Omental fat pad (tissue), 4 donors: Measurements from ENCODE around the gene MMP15. TPM values are rescaled to one million over a fixed set of nuclear protein-coding genes. Genes with fewer than 3 reads are reported as not detected.

Experiments used
- ATAC-seq: fragments of 150-250 bp; one replicate; pipeline ENCODE4 v1.9.1; 2016; ENCODE audit warnings: mild to moderate bottlenecking, moderate library complexity; ENCODE audit not compliant: low FRiP score
- DNase-seq: peaks from one replicate; pipeline ENCODE4 v3.0.0-alpha.2; 2019; ENCODE audit warnings: low spot score
- total RNA-seq, 4 donors: library from RNA; depleted of rRNA; stranded (reverse); fragments of >200 nt; gene quantifications; one replicate each; pipeline ENCODE4 v1.1.0, GENCODE V29; 2016
- TF ChIP-seq, protein P1 (sequence below), 3 donors: fragments of 450-650 bp; IDR thresholded peaks; one replicate each; pipeline ENCODE4 v1.5.1; 2016 to 2017; ENCODE audit warnings: antibody characterized with exemption in 3 of 3, mild to moderate bottlenecking in 3 of 3, moderate library complexity in 2 of 3

MMP15 gene
- total RNA-seq, 4 donors from 2014 or later: 5.5 to 15.2 (median 14.4) TPM

DNA sequence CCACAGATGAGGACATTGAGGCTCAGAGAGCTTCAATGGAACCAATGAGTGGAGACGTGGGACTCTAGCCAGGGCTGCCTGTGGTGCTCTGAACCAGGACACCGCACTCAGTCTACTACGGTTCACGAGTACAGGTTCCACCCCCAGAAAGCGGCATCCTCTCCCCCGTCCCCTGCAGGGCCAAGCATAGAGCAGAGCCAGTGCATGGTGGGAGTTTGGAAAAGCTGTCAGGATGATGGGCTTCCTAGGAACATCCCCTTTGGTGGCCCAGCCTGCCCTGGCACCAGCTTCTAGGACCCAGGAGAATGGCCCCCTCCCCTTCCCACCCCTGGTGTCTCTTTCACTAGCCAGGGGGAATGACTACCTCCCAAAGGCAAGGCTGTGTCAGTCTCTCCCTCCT lies 33.5 kb upstream of the MMP15 start:
- TF ChIP-seq, protein P1, sequence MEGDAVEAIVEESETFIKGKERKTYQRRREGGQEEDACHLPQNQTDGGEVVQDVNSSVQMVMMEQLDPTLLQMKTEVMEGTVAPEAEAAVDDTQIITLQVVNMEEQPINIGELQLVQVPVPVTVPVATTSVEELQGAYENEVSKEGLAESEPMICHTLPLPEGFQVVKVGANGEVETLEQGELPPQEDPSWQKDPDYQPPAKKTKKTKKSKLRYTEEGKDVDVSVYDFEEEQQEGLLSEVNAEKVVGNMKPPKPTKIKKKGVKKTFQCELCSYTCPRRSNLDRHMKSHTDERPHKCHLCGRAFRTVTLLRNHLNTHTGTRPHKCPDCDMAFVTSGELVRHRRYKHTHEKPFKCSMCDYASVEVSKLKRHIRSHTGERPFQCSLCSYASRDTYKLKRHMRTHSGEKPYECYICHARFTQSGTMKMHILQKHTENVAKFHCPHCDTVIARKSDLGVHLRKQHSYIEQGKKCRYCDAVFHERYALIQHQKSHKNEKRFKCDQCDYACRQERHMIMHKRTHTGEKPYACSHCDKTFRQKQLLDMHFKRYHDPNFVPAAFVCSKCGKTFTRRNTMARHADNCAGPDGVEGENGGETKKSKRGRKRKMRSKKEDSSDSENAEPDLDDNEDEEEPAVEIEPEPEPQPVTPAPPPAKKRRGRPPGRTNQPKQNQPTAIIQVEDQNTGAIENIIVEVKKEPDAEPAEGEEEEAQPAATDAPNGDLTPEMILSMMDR (IDR thresholded peaks at IDR 0.05): no peak
- DNase-seq (no peak), ATAC-seq (no peak)

DNA sequence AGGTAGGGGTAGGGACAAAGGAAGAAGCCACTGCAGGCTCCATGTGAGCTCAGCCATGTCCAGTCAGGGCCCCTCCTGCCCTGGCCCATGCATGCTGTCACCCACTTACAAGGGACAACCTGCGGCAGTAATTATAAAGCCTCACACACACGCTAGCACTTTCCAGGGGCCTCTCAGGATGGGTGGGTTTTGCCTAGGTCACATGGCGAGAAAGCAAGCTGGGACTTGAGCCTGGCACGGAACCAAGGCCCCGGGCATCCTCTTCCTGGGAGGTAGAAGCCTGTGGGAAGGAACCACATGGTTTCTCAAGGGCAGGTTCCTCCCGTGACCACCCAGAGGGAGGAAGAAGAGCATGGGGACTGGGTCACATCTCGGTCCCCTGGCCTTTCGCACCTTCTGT lies 32.1 kb upstream of the MMP15 start:
- DNase-seq: no peak
- ATAC-seq: no peak
- TF ChIP-seq, protein P1 (IDR thresholded peaks at IDR 0.05): no peak

DNA sequence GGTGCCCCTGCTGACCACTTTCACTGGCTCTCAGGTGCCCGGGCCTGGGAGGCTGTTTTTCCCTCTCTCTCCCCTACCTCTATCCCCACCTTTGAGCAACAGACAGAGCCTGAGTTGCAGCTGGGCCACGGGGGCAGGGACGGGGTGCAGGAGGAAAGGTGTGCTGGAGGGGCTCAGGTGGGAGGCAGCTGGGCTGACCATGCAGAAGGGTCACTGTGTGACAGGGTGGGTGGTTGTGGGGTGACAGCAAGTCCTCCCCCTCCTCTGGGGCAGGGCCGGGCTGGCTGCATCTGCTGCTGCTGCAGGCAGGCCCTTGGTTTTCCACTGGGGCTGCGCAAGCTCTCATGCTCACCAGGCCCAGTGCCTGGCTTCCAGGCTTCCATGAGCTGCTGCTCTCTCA lies 31.7 kb upstream of the MMP15 start:
- TF ChIP-seq, protein P1 (IDR thresholded peaks at IDR 0.05): no peak
- ATAC-seq: no peak
- DNase-seq: no peak

DNA sequence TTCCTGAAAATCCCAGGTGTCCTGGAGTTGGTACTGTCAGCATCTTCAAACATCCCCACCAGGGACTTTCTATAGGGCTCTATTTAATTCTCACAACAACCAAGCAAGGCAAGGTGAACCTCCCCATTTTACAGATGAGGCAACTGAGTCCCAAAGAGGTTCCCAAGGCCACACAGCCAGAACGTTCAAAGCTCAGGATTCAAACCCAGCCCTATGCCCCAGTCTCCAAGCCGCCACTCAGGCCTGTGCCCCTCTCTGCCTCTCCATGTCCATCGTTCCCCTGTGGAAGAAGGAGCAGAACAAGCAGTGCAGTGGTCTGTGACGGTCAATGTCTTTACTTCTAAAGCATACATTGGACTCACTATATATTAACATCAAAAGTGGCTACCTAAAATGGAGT lies 31.2 kb upstream of the MMP15 start:
- DNase-seq (no peak), ATAC-seq (no peak)
- TF ChIP-seq, protein P1 (IDR thresholded peaks at IDR 0.05): no peak

DNA sequence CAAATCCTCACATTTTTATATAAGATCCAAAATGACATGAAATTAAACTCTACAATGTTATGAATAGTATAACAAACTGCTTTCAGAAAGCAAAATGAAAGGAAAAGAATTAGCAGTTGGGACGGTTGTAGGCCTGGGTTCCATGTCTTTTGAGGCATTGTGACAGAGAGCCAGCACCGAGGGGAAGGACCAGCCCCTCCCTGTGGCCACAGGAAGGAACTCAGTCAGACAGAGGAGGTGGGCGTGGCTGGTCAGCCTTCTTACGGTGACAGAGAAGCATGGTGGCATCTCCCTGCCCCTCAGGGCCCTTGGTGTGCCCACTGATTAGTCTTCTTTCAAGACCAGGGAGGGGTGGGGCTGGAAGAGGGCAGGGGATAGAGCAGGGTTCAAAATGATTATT lies 30.8 kb upstream of the MMP15 start:
- TF ChIP-seq, protein P1 (IDR thresholded peaks at IDR 0.05): no peak
- DNase-seq: no peak
- no peak for ATAC-seq

DNA sequence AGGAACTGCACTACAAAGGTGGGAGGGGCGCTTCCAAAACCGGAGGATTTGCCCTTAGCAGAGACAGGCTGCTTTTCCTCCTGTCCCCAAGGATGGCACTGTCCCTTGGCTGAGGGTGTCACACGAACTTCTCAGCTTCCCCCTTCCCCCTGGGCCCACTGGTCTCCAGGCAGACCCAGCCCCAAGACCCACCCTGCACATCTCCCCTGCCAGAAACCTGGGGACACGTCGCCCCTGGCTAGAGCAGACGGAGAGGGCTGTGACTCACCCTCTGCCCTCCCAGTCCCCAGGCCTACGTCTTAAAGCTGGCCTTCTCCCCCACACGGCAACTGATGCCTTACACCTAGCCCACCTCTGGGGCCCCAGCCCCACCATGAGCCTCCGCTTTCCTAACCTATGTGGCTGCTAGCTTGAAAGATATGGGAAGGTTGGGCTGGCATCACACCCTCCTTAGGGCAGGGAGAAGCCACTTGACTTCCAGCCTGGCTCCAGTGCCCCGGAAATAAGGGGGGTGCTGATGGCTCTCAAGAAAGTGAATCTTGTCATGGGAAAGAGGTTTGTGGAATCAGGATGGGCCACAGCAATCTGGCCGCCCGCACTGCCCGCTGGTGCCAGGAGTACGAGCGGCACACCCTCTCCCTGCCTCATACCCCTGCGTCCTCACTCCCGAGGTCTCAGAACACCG lies 29.7 kb upstream of the MMP15 start:
- DNase-seq (no peak), ATAC-seq (no peak)

More for the DNA sequence above, 29.7 kb upstream of the MMP15 start:
- TF ChIP-seq, protein P1 (IDR thresholded peaks at IDR 0.05): no peak
